SK-N-SH (cell line): ENCODE measurements around the gene TTC3. TPM values are rescaled to one million over a fixed set of nuclear protein-coding genes. Genes with fewer than 3 reads are reported as not detected.

ENCODE experiments used
- CTCF ChIA-PET: fragments of 300-600, 350-600 bp; formaldehyde crosslinking; extraction: SDS; loops from one replicate; lab custom pipeline; 2021; lab: Yijun Ruan, JAX
- POLR2A ChIA-PET: fragments of 350-600 bp; sonication (Branson Sonifier 250); formaldehyde crosslinking; extraction: SDS; loops from one replicate; lab custom pipeline; 2020; ENCODE audit warnings: antibody characterized with exemption, inconsistent platforms; lab: Yijun Ruan, JAX
- DNase-seq: peaks from one replicate; pipeline ENCODE4 v3.0.0; 2012
- H2AFZ ChIP-seq: fragments of 200-600 bp; sonication (generic); 2 replicates; pipeline ENCODE4 v1.8.1; 2016; ENCODE audit warnings: antibody characterized with exemption, mild to moderate bottlenecking, low read depth
- H3F3A ChIP-seq: fragments of 200-600 bp; sonication (generic); replicated peaks from 2 replicates; pipeline ENCODE3; 2016; ENCODE audit warnings: antibody characterized with exemption, mild to moderate bottlenecking; ENCODE audit not compliant: insufficient read depth
- H3K27ac ChIP-seq, 2 experiments: fragments of 200-500 bp in 1 of 2; fragments of 200-600 bp in 1 of 2; sonication (Bioruptor generic) in 1 of 2; sonication (generic), shearing (Covaris generic) in 1 of 2; 2 replicates each; pipeline versions ENCODE4 v1.5.1 to v1.6.1; 2014 to 2016; ENCODE audit warnings: low read depth in 2 of 2, inconsistent platforms in 1 of 2, low read length in 1 of 2, mild to moderate bottlenecking in 1 of 2, mixed read lengths in 1 of 2
- H3K27me3 ChIP-seq: fragments of 200-600 bp; sonication (generic), shearing (Covaris generic); 2 replicates; pipeline ENCODE4 v1.6.1; 2016; ENCODE audit warnings: mixed run types; ENCODE audit not compliant: insufficient read depth
- H3K36me3 ChIP-seq, 2 experiments: fragments of 200-500 bp in 1 of 2; fragments of 200-600 bp in 1 of 2; sonication (Bioruptor generic) in 1 of 2; sonication (generic) in 1 of 2; replicated peaks in 1 of 2; 2 replicates each; pipeline versions ENCODE3 to v1.5.1; 2014 to 2016; ENCODE audit warnings: low read length in 1 of 2, mild to moderate bottlenecking in 1 of 2; ENCODE audit not compliant: insufficient read depth in 2 of 2, control insufficient read depth in 1 of 2
- H3K4me1 ChIP-seq, 2 experiments: fragments of 200-500 bp in 1 of 2; fragments of 200-600 bp in 1 of 2; sonication (Bioruptor generic) in 1 of 2; sonication (generic), shearing (Covaris generic) in 1 of 2; 2 replicates each; pipeline versions ENCODE4 v1.5.1 to v1.6.1; 2014 to 2016; ENCODE audit warnings: low read depth in 1 of 2, low read length in 1 of 2, mixed run types in 1 of 2; ENCODE audit not compliant: insufficient read depth in 2 of 2, control insufficient read depth in 1 of 2
- H3K4me2 ChIP-seq: fragments of 200-600 bp; sonication (generic), shearing (Covaris generic); 2 replicates; pipeline ENCODE4 v1.6.1; 2017; ENCODE audit warnings: mixed run types
- H3K4me3 ChIP-seq, 2 experiments: fragments of 200-500 bp in 1 of 2; fragments of 200-600 bp in 1 of 2; sonication (Bioruptor generic) in 1 of 2; sonication (generic), shearing (Covaris generic) in 1 of 2; 2 replicates each; pipeline versions ENCODE4 v1.5.1 to v1.8.1; 2014 to 2016; ENCODE audit warnings: low read depth in 2 of 2, inconsistent platforms in 1 of 2, low read length in 1 of 2, mild to moderate bottlenecking in 1 of 2, mixed read lengths in 1 of 2, moderate library complexity in 1 of 2
- H3K79me2 ChIP-seq: fragments of 200-600 bp; sonication (generic); 2 replicates; pipeline ENCODE4 v1.8.1; 2017; ENCODE audit warnings: mild to moderate bottlenecking; ENCODE audit not compliant: insufficient read depth
- H3K9ac ChIP-seq: fragments of 200-600 bp; sonication (generic); 2 replicates; pipeline ENCODE4 v1.6.1; 2017; ENCODE audit warnings: mixed run types
- H3K9me2 ChIP-seq: fragments of 200-600 bp; sonication (generic); 2 replicates; pipeline ENCODE4 v1.6.1; 2017; ENCODE audit warnings: mixed run types
- H3K9me3 ChIP-seq: fragments of 200-600 bp; sonication (generic); 2 replicates; pipeline ENCODE4 v1.6.1; 2017; ENCODE audit warnings: mixed run types, mild to moderate bottlenecking, moderate library complexity
- H4K20me1 ChIP-seq: fragments of 200-600 bp; sonication (generic); 2 replicates; pipeline ENCODE4 v1.6.1; 2017; ENCODE audit warnings: mild to moderate bottlenecking, mixed run types; ENCODE audit not compliant: insufficient read depth
- CHD2 ChIP-seq: fragments of 150-350 bp; IDR thresholded peaks from 2 replicates; pipeline ENCODE4 v1.6.1; 2018; ENCODE audit warnings: low read length; ENCODE audit not compliant: partially characterized antibody
- ELF1 ChIP-seq: IDR thresholded peaks from 2 replicates; pipeline ENCODE4 v1.4.0; 2012
- EP300 ChIP-seq, 2 experiments: IDR thresholded peaks; 2 replicates each; pipeline versions ENCODE4 v1.4.0 to v1.6.1; 2012; ENCODE audit warnings: borderline replicate concordance in 1 of 2, low read depth in 1 of 2, low read length in 1 of 2
- FOXJ3 ChIP-seq: sonication (generic); formaldehyde crosslinking; IDR thresholded peaks from 2 replicates; pipeline ENCODE4 v1.5.1; 2020; ENCODE audit warnings: mild to moderate bottlenecking, missing genetic modification reagents
- FOXM1 ChIP-seq: IDR thresholded peaks from 2 replicates; pipeline ENCODE4 v1.4.0; 2012; ENCODE audit warnings: low read depth, mild to moderate bottlenecking
- GABPA ChIP-seq: IDR thresholded peaks from 2 replicates; pipeline ENCODE4 v1.4.0; 2012; ENCODE audit warnings: low read depth, mild to moderate bottlenecking
- GATA2 ChIP-seq: sonication (generic); formaldehyde crosslinking; IDR thresholded peaks from 2 replicates; pipeline ENCODE4 v1.5.0; 2020; ENCODE audit warnings: mild to moderate bottlenecking, missing genetic modification reagents
- NFIC ChIP-seq: IDR thresholded peaks from 2 replicates; pipeline ENCODE4 v1.4.0; 2012; ENCODE audit warnings: borderline replicate concordance
- PBX3 ChIP-seq: IDR thresholded peaks from 2 replicates; pipeline ENCODE4; 2012
- POLR2AphosphoS5 ChIP-seq: IDR thresholded peaks from 2 replicates; pipeline ENCODE4 v1.6.1; 2012; ENCODE audit warnings: low read depth, low read length
- RAD21 ChIP-seq: IDR thresholded peaks from 2 replicates; pipeline ENCODE4 v1.6.1; 2012; ENCODE audit warnings: mild to moderate bottlenecking, low read length
- RCOR1 ChIP-seq: fragments of 150-350 bp; IDR thresholded peaks from 2 replicates; pipeline ENCODE4 v1.6.1; 2017; ENCODE audit warnings: antibody characterized with exemption, low read length
- RFX5 ChIP-seq: IDR thresholded peaks from 2 replicates; pipeline ENCODE4 v1.6.1; 2012; ENCODE audit warnings: mild to moderate bottlenecking, improper control_type of control experiment, low read length
- RXRA ChIP-seq: IDR thresholded peaks from 2 replicates; pipeline ENCODE4 v1.4.0; 2012; ENCODE audit warnings: low read depth, mild to moderate bottlenecking, borderline replicate concordance
- SIN3A ChIP-seq: IDR thresholded peaks from 2 replicates; pipeline ENCODE4 v1.6.1; 2012; ENCODE audit warnings: low read depth, mild to moderate bottlenecking, low read length, moderate library complexity, borderline replicate concordance
- SMC3 ChIP-seq: IDR thresholded peaks from 2 replicates; pipeline ENCODE4 v1.6.1; 2012; ENCODE audit warnings: low read depth, low read length, improper control_type of control experiment
- USF1 ChIP-seq: IDR thresholded peaks from 2 replicates; pipeline ENCODE4 v1.4.0; 2012; ENCODE audit warnings: low read depth, borderline replicate concordance
- USF2 ChIP-seq: fragments of 150-350 bp; IDR thresholded peaks from 2 replicates; pipeline ENCODE4 v1.6.1; 2017; ENCODE audit warnings: antibody characterized with exemption, low read length, low read depth, borderline replicate concordance
- ZBTB33 ChIP-seq: IDR thresholded peaks from 2 replicates; pipeline ENCODE4 v1.4.0; 2012; ENCODE audit warnings: low read depth, borderline replicate concordance
- WGBS: methylation state at CpG from one replicate; pipeline ENCODE4 v1.1.6; 2017; ENCODE audit warnings: low lambda C conversion rate; 5-methylcytosine and 5-hydroxymethylcytosine counted together
- polyA plus RNA-seq, 3 experiments: library from polyadenylated mRNA; depleted of rRNA; stranded (reverse); fragments of >200 nt; gene quantifications; 2 replicates each; pipeline ENCODE4 v1.2.3, GENCODE V29; 2012

Gene TTC3
- polyA plus RNA-seq, 1 of the 3 experiments (the other 2 are of a cell fraction) = 35.7 TPM

GRCh38 chr21:37055271-37055855 lies 17.7 kb upstream of the TTC3 start:
- H3K4me3 ChIP-seq = no peak overlapping the region
- H3K4me2 ChIP-seq = no peak overlapping the region
- 0 out of 2 replicates have a peak, but pooled peaks cover 3% of the 10 kb centered on the region for H3K9me2 ChIP-seq
- peak overlapping the region in 1 of 2 experiments; percentile 56; a peak in 2 of 4 replicates for H3K27ac ChIP-seq
- 45% methylated on average over 2 of the region's 2 CpGs for WGBS
- peak; percentile 42 for DNase-seq
- no peaks in the 10 kb centered on the region for H3K79me2 ChIP-seq
- no peak overlapping the region for H3K9ac ChIP-seq
- no peaks in the 10 kb centered on the region for H3K9me3 ChIP-seq
- H3K4me1 ChIP-seq = peaks cover 5 to 8% of the 10 kb centered on the region in 2 experiments; a peak in 2 of 4 replicates
- CTCF ChIA-PET = interaction anchor here (0.6 to 1.2 kb wide), 2 partner anchors 10 to 46 kb away, joined by 3 to 6 read pairs; no protein-coding TSS in a partner anchor
- no peak overlapping the region for H2AFZ ChIP-seq
- H3K36me3 ChIP-seq = no peaks in the 10 kb centered on the region
- no peaks in the 10 kb centered on the region for H4K20me1 ChIP-seq
- H3K27me3 ChIP-seq = no peaks in the 10 kb centered on the region
- TF ChIP-seq RAD21 = 0 out of 2 replicates have a peak, but pooled peaks have one; percentile 14
- TF ChIP-seq SIN3A = no peak
- no peak for TF ChIP-seq RXRA
- TF ChIP-seq FOXM1 = no peak
- no peak for TF ChIP-seq ZBTB33
- TF ChIP-seq POLR2AphosphoS5 = no peak
- no peak for TF ChIP-seq GABPA
- TF ChIP-seq RCOR1 = peak; percentile 55; the same call in 1 of the 2 replicates
- peak in 1 of 2 experiments; percentile 82; a peak in 2 of 4 replicates for TF ChIP-seq EP300 (IDR thresholded peaks at IDR 0.05; ENCODE audit: borderline replicate concordance in 1 of 2, low read depth in 1 of 2, low read length in 1 of 2)
- no peak for TF ChIP-seq ELF1
- peak; percentile 24 for TF ChIP-seq CHD2
- no peak for TF ChIP-seq RFX5
- TF ChIP-seq USF1 = no peak
- peak; percentile 70 for TF ChIP-seq GATA2
- POLR2A ChIA-PET = no interaction called here
- H3F3A ChIP-seq = no peaks in the 10 kb centered on the region

GRCh38 chr21:37057614-37058013 lies 15.4 kb upstream of the TTC3 start:
- ChIA-PET POLR2A (no interaction called here), CTCF (interaction anchor here (0.8 to 1.7 kb wide), 2 partner anchors 67 to 80 kb away, joined by 3 to 4 read pairs; no protein-coding TSS in a partner anchor)
- peaks cover 10% of the 10 kb centered on the region for H3F3A ChIP-seq
- TF ChIP-seq USF2 (no peak), SMC3 (no peak), NFIC (no peak), POLR2AphosphoS5 (no peak), ELF1 (no peak), RAD21 (no peak), PBX3 (no peak), FOXJ3 (CRISPR knock-in tag) (no peak)
- H3K9me3 ChIP-seq = no peaks in the 10 kb centered on the region
- peaks cover 9 to 12% of the 10 kb centered on the region in 2 experiments; a peak in 3 of 4 replicates for H3K4me1 ChIP-seq
- 0 out of 2 replicates have a peak, but pooled peaks cover 3% of the 10 kb centered on the region for H3K9me2 ChIP-seq
- no peak overlapping the region for H3K4me3 ChIP-seq
- H3K4me2 ChIP-seq = no peak overlapping the region
- H3K9ac ChIP-seq = no peak overlapping the region
- no peak overlapping the region for H2AFZ ChIP-seq
- H4K20me1 ChIP-seq = no peaks in the 10 kb centered on the region
- no peaks in the 10 kb centered on the region for H3K27me3 ChIP-seq
- H3K27ac ChIP-seq = no peak overlapping the region
- no peak for DNase-seq
- no peaks in the 10 kb centered on the region for H3K79me2 ChIP-seq
- 92% methylated on average over 7 of the region's 7 CpGs for WGBS
- no peaks in the 10 kb centered on the region for H3K36me3 ChIP-seq
